GM23338 (cell line): ENCODE measurements around the gene TNFRSF1A. TPM values are rescaled to one million over a fixed set of nuclear protein-coding genes. Genes with fewer than 3 reads are reported as not detected.

Experiments
- ATAC-seq: fragments of 200-7000 bp; cut with Tn5 transposase; 3 replicates; pipeline ENCODE4 v1.9.1; 2020
- DNase-seq: peaks from one replicate; pipeline ENCODE4 v3.0.0-alpha.2; 2015; ENCODE audit warnings: low spot score
- H2AFZ ChIP-seq: fragments of 200-600 bp; sonication (generic); 2 replicates; pipeline ENCODE4 v1.8.0; 2016; ENCODE audit warnings: antibody characterized with exemption, mild to moderate bottlenecking, moderate library complexity
- H3F3A ChIP-seq: fragments of 200-600 bp; sonication (generic); replicated peaks from 2 replicates; pipeline ENCODE4 v1.8.0; 2017; ENCODE audit warnings: antibody characterized with exemption, mixed run types, low read depth
- H3K27ac ChIP-seq: fragments of 200-600 bp; sonication (generic); 2 replicates; pipeline ENCODE4 v1.6.1; 2016; ENCODE audit warnings: low read depth
- H3K27me3 ChIP-seq: fragments of 200-600 bp; sonication (generic); 2 replicates; pipeline ENCODE4 v1.8.0; 2016; ENCODE audit warnings: mild to moderate bottlenecking, mixed run types, moderate library complexity; ENCODE audit not compliant: insufficient read depth
- H3K36me3 ChIP-seq: fragments of 200-600 bp; sonication (generic); 2 replicates; pipeline ENCODE4 v1.8.0; 2016; ENCODE audit warnings: mild to moderate bottlenecking; ENCODE audit not compliant: insufficient read depth
- H3K4me1 ChIP-seq: fragments of 200-600 bp; sonication (generic); 2 replicates; pipeline ENCODE4 v1.8.0; 2016; ENCODE audit warnings: mild to moderate bottlenecking, moderate library complexity; ENCODE audit not compliant: insufficient read depth
- H3K4me2 ChIP-seq: fragments of 200-600 bp; sonication (generic); 2 replicates; pipeline ENCODE4 v1.7.1; 2017; ENCODE audit warnings: mixed run types
- H3K4me3 ChIP-seq: fragments of 200-600 bp; sonication (generic); 2 replicates; pipeline ENCODE4 v1.6.1; 2016; ENCODE audit warnings: mixed run types
- H3K79me2 ChIP-seq: fragments of 200-600 bp; sonication (generic); replicated peaks from 2 replicates; pipeline ENCODE4 v1.8.0; 2017; ENCODE audit warnings: mild to moderate bottlenecking; ENCODE audit not compliant: insufficient read depth
- H3K9me2 ChIP-seq: fragments of 200-600 bp; sonication (generic); 2 replicates; pipeline ENCODE4 v1.8.0; 2017; ENCODE audit not compliant: insufficient read depth
- H4K20me1 ChIP-seq: fragments of 200-600 bp; sonication (generic); replicated peaks from 2 replicates; pipeline ENCODE4 v1.8.0; 2017; ENCODE audit warnings: mild to moderate bottlenecking; ENCODE audit not compliant: insufficient read depth
- H3K27ac Mint-ChIP-seq: 2 replicates; pipeline ENCODE4 v1.8.0; 2020; ENCODE audit warnings: inconsistent platforms, mild to moderate bottlenecking, moderate library complexity, mixed read lengths
- H3K27me3 Mint-ChIP-seq: 3 replicates; pipeline ENCODE4 v1.8.0; 2022; ENCODE audit warnings: low read depth, mild to moderate bottlenecking, moderate library complexity, mixed read lengths, inconsistent platforms; ENCODE audit not compliant: insufficient read depth, poor library complexity
- H3K36me3 Mint-ChIP-seq: 3 replicates; pipeline ENCODE4 v1.8.0; 2021; ENCODE audit warnings: low read depth, mild to moderate bottlenecking, inconsistent platforms, moderate library complexity, mixed read lengths
- H3K4me1 Mint-ChIP-seq: 3 replicates; pipeline ENCODE4 v1.8.0; 2020; ENCODE audit warnings: mild to moderate bottlenecking, inconsistent platforms, mixed read lengths
- H3K4me3 Mint-ChIP-seq: 3 replicates; pipeline ENCODE4 v1.8.0; 2021; ENCODE audit warnings: moderate library complexity, mild to moderate bottlenecking, inconsistent platforms, mixed read lengths
- H3K9me3 Mint-ChIP-seq: 3 replicates; pipeline ENCODE4 v1.8.0; 2020; ENCODE audit warnings: moderate library complexity, mild to moderate bottlenecking, inconsistent platforms, mixed read lengths
- EZH2 ChIP-seq: fragments of 200-600 bp; sonication (generic); IDR thresholded peaks from one replicate; pipeline ENCODE4 v1.8.0; 2017; ENCODE audit warnings: antibody characterized with exemption, mild to moderate bottlenecking, low read depth; ENCODE audit not compliant: unreplicated experiment
- EZH2phosphoT487 ChIP-seq: fragments of 200-600 bp; sonication (generic); IDR thresholded peaks from one replicate; pipeline ENCODE4 v1.8.1; 2018; ENCODE audit warnings: antibody characterized with exemption; ENCODE audit not compliant: unreplicated experiment
- JUNB ChIP-seq: IDR thresholded peaks from one replicate; pipeline ENCODE4 v1.6.1; 2016; ENCODE audit warnings: antibody characterized with exemption; ENCODE audit not compliant: unreplicated experiment
- NANOG ChIP-seq: IDR thresholded peaks from 2 replicates; pipeline ENCODE4 v1.6.1; 2016; ENCODE audit warnings: antibody characterized with exemption, borderline replicate concordance
- POLR2AphosphoS5 ChIP-seq: IDR thresholded peaks from 2 replicates; pipeline ENCODE4 v1.6.1; 2016; ENCODE audit warnings: antibody characterized with exemption, low read depth
- STAT1 ChIP-seq: IDR thresholded peaks from one replicate; pipeline ENCODE4 v1.6.1; 2016; ENCODE audit warnings: antibody characterized with exemption; ENCODE audit not compliant: unreplicated experiment
- ZNF114 ChIP-seq: fragments of 250-450 bp; sonication (Bioruptor Pico); IDR thresholded peaks from 2 replicates; pipeline ENCODE4 v1.5.0; 2020; ENCODE audit warnings: mild to moderate bottlenecking, moderate library complexity
- ZNF331 ChIP-seq: fragments of 250-450 bp; sonication (Bioruptor Pico); IDR thresholded peaks from 2 replicates; pipeline ENCODE4 v1.5.0; 2020; ENCODE audit warnings: low read depth, mild to moderate bottlenecking, moderate library complexity
- polyA plus RNA-seq: library from polyadenylated mRNA; unstranded; fragments of >200 nt; fragmentation: Nextera tagmentation; extraction: Ambion mirVana; gene quantifications from 2 replicates; pipeline ENCODE4 v1.2.1, GENCODE V29; 2016
- total RNA-seq: library from RNA; depleted of rRNA; stranded (reverse); fragments of >200 nt; shearing (Covaris generic); gene quantifications from 2 replicates; pipeline ENCODE4 v1.2.3, GENCODE V29; 2014
- TF ChIP-seq, protein P1 (sequence below): IDR thresholded peaks from one replicate; pipeline ENCODE4 v1.6.1; 2018; ENCODE audit warnings: antibody characterized with exemption; ENCODE audit not compliant: unreplicated experiment
- TF ChIP-seq, protein P2 (sequence below): fragments of 250-450 bp; sonication (Bioruptor Pico); IDR thresholded peaks from 2 replicates; pipeline ENCODE4 v1.5.0; 2020; ENCODE audit warnings: mild to moderate bottlenecking, moderate library complexity

Gene TNFRSF1A
- total and polyA plus RNA-seq, 2 experiments from 2014 or later, result 24.3 to 43.4 TPM

- Mint-ChIP-seq H3K4me1 (peaks cover 81% of the 10 kb centered on the region), H3K27me3 (peaks cover 20% of the 10 kb centered on the region), H3K9me3 (no peaks in the 10 kb centered on the region), H3K27ac (peak overlapping the region; percentile 79), H3K4me3 (peak overlapping the region; percentile 97), H3K36me3 (peaks cover 34% of the 10 kb centered on the region; the same call in 2 of the 3 replicates)
- no peaks in the 10 kb centered on the region for H3K27me3 ChIP-seq
- H3K79me2 ChIP-seq, result peaks cover 71% of the 10 kb centered on the region
- peaks cover 28% of the 10 kb centered on the region for H3F3A ChIP-seq
- peak overlapping the region; percentile 92 for H3K4me2 ChIP-seq
- H3K27ac ChIP-seq, result peak overlapping the region; percentile 97
- H4K20me1 ChIP-seq, result peaks cover 4% of the 10 kb centered on the region
- DNase-seq (peak; percentile 29), ATAC-seq (no peak)
- no peak overlapping the region for H2AFZ ChIP-seq
- H3K36me3 ChIP-seq, result no peaks in the 10 kb centered on the region
- no peak for TF ChIP-seq JUNB
- TF ChIP-seq, protein P1, sequence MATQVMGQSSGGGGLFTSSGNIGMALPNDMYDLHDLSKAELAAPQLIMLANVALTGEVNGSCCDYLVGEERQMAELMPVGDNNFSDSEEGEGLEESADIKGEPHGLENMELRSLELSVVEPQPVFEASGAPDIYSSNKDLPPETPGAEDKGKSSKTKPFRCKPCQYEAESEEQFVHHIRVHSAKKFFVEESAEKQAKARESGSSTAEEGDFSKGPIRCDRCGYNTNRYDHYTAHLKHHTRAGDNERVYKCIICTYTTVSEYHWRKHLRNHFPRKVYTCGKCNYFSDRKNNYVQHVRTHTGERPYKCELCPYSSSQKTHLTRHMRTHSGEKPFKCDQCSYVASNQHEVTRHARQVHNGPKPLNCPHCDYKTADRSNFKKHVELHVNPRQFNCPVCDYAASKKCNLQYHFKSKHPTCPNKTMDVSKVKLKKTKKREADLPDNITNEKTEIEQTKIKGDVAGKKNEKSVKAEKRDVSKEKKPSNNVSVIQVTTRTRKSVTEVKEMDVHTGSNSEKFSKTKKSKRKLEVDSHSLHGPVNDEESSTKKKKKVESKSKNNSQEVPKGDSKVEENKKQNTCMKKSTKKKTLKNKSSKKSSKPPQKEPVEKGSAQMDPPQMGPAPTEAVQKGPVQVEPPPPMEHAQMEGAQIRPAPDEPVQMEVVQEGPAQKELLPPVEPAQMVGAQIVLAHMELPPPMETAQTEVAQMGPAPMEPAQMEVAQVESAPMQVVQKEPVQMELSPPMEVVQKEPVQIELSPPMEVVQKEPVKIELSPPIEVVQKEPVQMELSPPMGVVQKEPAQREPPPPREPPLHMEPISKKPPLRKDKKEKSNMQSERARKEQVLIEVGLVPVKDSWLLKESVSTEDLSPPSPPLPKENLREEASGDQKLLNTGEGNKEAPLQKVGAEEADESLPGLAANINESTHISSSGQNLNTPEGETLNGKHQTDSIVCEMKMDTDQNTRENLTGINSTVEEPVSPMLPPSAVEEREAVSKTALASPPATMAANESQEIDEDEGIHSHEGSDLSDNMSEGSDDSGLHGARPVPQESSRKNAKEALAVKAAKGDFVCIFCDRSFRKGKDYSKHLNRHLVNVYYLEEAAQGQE, result no peak
- no peak for TF ChIP-seq ZNF114 (CRISPR knock-in tag)
- TF ChIP-seq NANOG, result no peak
- no peak for TF ChIP-seq POLR2AphosphoS5
- peaks cover 63% of the 10 kb centered on the region for H3K4me1 ChIP-seq
- H3K9me2 ChIP-seq, result no peaks in the 10 kb centered on the region
- H3K4me3 ChIP-seq, result peak overlapping the region; percentile 67
Observed at GRCh38 chr12:6372403-6373003, 30.6 kb upstream of the TNFRSF1A start.

- Mint-ChIP-seq H3K27me3 (peaks cover 20% of the 10 kb centered on the region), H3K36me3 (peaks cover 47% of the 10 kb centered on the region), H3K4me1 (peaks cover 69% of the 10 kb centered on the region), H3K4me3 (peak overlapping the region; percentile 97), H3K9me3 (no peaks in the 10 kb centered on the region), H3K27ac (peak overlapping the region; percentile 95)
- Histone ChIP-seq H3K4me2 (peak overlapping the region; percentile 92), H3F3A (peaks cover 32% of the 10 kb centered on the region), H3K36me3 (no peaks in the 10 kb centered on the region), H3K27ac (peak overlapping the region; percentile 97), H2AFZ (no peak overlapping the region), H4K20me1 (peaks cover 10% of the 10 kb centered on the region), H3K4me1 (peaks cover 52% of the 10 kb centered on the region), H3K27me3 (no peaks in the 10 kb centered on the region), H3K79me2 (peaks cover 85% of the 10 kb centered on the region), H3K9me2 (no peaks in the 10 kb centered on the region), H3K4me3 (peak overlapping the region; percentile 67)
- ATAC-seq (peak; percentile 65), DNase-seq (peak; percentile 96)
- no peak for TF ChIP-seq JUNB
- no peak for TF ChIP-seq EZH2phosphoT487
- TF ChIP-seq EZH2, result no peak
- TF ChIP-seq ZNF114 (CRISPR knock-in tag), result no peak
- TF ChIP-seq, protein P2, sequence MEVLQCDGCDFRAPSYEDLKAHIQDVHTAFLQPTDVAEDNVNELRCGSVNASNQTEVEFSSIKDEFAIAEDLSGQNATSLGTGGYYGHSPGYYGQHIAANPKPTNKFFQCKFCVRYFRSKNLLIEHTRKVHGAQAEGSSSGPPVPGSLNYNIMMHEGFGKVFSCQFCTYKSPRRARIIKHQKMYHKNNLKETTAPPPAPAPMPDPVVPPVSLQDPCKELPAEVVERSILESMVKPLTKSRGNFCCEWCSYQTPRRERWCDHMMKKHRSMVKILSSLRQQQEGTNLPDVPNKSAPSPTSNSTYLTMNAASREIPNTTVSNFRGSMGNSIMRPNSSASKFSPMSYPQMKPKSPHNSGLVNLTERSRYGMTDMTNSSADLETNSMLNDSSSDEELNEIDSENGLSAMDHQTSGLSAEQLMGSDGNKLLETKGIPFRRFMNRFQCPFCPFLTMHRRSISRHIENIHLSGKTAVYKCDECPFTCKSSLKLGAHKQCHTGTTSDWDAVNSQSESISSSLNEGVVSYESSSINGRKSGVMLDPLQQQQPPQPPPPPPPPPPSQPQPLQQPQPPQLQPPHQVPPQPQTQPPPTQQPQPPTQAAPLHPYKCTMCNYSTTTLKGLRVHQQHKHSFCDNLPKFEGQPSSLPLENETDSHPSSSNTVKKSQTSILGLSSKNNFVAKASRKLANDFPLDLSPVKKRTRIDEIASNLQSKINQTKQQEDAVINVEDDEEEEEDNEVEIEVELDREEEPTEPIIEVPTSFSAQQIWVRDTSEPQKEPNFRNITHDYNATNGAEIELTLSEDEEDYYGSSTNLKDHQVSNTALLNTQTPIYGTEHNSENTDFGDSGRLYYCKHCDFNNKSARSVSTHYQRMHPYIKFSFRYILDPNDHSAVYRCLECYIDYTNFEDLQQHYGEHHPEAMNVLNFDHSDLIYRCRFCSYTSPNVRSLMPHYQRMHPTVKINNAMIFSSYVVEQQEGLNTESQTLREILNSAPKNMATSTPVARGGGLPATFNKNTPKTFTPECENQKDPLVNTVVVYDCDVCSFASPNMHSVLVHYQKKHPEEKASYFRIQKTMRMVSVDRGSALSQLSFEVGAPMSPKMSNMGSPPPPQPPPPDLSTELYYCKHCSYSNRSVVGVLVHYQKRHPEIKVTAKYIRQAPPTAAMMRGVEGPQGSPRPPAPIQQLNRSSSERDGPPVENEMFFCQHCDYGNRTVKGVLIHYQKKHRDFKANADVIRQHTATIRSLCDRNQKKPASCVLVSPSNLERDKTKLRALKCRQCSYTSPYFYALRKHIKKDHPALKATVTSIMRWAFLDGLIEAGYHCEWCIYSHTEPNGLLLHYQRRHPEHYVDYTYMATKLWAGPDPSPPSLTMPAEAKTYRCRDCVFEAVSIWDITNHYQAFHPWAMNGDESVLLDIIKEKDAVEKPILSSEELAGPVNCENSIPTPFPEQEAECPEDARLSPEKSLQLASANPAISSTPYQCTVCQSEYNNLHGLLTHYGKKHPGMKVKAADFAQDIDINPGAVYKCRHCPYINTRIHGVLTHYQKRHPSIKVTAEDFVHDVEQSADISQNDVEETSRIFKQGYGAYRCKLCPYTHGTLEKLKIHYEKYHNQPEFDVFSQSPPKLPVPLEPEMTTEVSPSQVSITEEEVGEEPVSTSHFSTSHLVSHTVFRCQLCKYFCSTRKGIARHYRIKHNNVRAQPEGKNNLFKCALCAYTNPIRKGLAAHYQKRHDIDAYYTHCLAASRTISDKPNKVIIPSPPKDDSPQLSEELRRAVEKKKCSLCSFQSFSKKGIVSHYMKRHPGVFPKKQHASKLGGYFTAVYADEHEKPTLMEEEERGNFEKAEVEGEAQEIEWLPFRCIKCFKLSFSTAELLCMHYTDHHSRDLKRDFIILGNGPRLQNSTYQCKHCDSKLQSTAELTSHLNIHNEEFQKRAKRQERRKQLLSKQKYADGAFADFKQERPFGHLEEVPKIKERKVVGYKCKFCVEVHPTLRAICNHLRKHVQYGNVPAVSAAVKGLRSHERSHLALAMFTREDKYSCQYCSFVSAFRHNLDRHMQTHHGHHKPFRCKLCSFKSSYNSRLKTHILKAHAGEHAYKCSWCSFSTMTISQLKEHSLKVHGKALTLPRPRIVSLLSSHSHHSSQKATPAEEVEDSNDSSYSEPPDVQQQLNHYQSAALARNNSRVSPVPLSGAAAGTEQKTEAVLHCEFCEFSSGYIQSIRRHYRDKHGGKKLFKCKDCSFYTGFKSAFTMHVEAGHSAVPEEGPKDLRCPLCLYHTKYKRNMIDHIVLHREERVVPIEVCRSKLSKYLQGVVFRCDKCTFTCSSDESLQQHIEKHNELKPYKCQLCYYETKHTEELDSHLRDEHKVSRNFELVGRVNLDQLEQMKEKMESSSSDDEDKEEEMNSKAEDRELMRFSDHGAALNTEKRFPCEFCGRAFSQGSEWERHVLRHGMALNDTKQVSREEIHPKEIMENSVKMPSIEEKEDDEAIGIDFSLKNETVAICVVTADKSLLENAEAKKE (CRISPR knock-in tag), result no peak; the same call in 1 of the 2 replicates
- no peak for TF ChIP-seq STAT1
- no peak for TF ChIP-seq ZNF331 (CRISPR knock-in tag)
Observed at GRCh38 chr12:6370994-6371754, 29.3 kb upstream of the TNFRSF1A start.
